H9 (cell line): ENCODE measurements around the gene GDPGP1. TPM values are rescaled to one million over a fixed set of nuclear protein-coding genes. Genes with fewer than 3 reads are reported as not detected.

ENCODE experiments used
- DNase-seq: peaks from one replicate; pipeline ENCODE4 v3.0.0-alpha.2; 2017
- H2AFZ ChIP-seq: one replicate; pipeline ENCODE4 v1.6.1; 2013; ENCODE audit warnings: mild to moderate bottlenecking, low read length, control low read depth, moderate library complexity
- H2AK5ac ChIP-seq: 2 replicates; pipeline ENCODE4 v1.6.1; 2013; ENCODE audit warnings: low read length, control low read depth, mixed read lengths; ENCODE audit not compliant: insufficient read length
- H2BK120ac ChIP-seq: one replicate; pipeline ENCODE4 v1.6.1; 2013; ENCODE audit warnings: low read depth, mild to moderate bottlenecking, low read length, control low read depth, inconsistent platforms; ENCODE audit not compliant: poor library complexity, severe bottlenecking
- H2BK12ac ChIP-seq: 2 replicates; pipeline ENCODE4 v1.6.1; 2013; ENCODE audit warnings: low read length, control low read depth, mixed read lengths, low read depth; ENCODE audit not compliant: insufficient read length
- H2BK15ac ChIP-seq: 2 replicates; pipeline ENCODE4 v1.6.1; 2013; ENCODE audit warnings: low read depth, low read length, control low read depth
- H2BK20ac ChIP-seq: one replicate; pipeline ENCODE4 v1.6.1; 2013; ENCODE audit warnings: low read depth, mild to moderate bottlenecking, low read length, control low read depth, inconsistent platforms; ENCODE audit not compliant: poor library complexity, severe bottlenecking
- H2BK5ac ChIP-seq: 2 replicates; pipeline ENCODE4 v1.6.1; 2013; ENCODE audit warnings: low read length, control low read depth, mixed read lengths; ENCODE audit not compliant: insufficient read length
- H3K14ac ChIP-seq: 2 replicates; pipeline ENCODE4 v1.6.1; 2013; ENCODE audit warnings: low read length, control low read depth; ENCODE audit not compliant: insufficient read depth
- H3K18ac ChIP-seq: 2 replicates; pipeline ENCODE4 v1.6.1; 2013; ENCODE audit warnings: low read depth, mild to moderate bottlenecking, mixed read lengths, low read length, control low read depth; ENCODE audit not compliant: insufficient read length
- H3K23ac ChIP-seq: 2 replicates; pipeline ENCODE4 v1.6.1; 2013; ENCODE audit warnings: low read length, control low read depth, mixed read lengths, low read depth; ENCODE audit not compliant: insufficient read length
- H3K23me2 ChIP-seq: 2 replicates; pipeline ENCODE4 v1.6.1; 2013; ENCODE audit warnings: low read depth, mild to moderate bottlenecking, mixed read lengths, low read length, control low read depth; ENCODE audit not compliant: insufficient read length, poor library complexity, severe bottlenecking
- H3K27ac ChIP-seq: 2 replicates; pipeline ENCODE4 v1.5.1; 2013; ENCODE audit warnings: low read length, control low read depth, mixed read lengths, low read depth; ENCODE audit not compliant: insufficient read length
- H3K27me3 ChIP-seq: 2 replicates; pipeline ENCODE4 v1.6.1; 2013; ENCODE audit warnings: low read length, control low read depth, inconsistent platforms; ENCODE audit not compliant: insufficient read depth
- H3K4ac ChIP-seq: 2 replicates; pipeline ENCODE4 v1.6.1; 2013; ENCODE audit warnings: low read depth, mild to moderate bottlenecking, control low read depth, inconsistent platforms, low read length, moderate library complexity
- H3K4me1 ChIP-seq: 2 replicates; pipeline ENCODE4 v1.6.1; 2013; ENCODE audit warnings: low read length, control low read depth, inconsistent platforms; ENCODE audit not compliant: insufficient read depth
- H3K4me2 ChIP-seq: 2 replicates; pipeline ENCODE4 v1.6.1; 2013; ENCODE audit warnings: low read length, control low read depth, mixed read lengths; ENCODE audit not compliant: insufficient read length, insufficient read depth
- H3K56ac ChIP-seq: 2 replicates; pipeline ENCODE4 v1.6.1; 2013; ENCODE audit warnings: low read depth, mild to moderate bottlenecking, mixed read lengths, low read length, control low read depth; ENCODE audit not compliant: insufficient read length
- H3K79me1 ChIP-seq: 2 replicates; pipeline ENCODE4 v1.6.1; 2013; ENCODE audit warnings: low read depth, mild to moderate bottlenecking, moderate library complexity, low read length, control low read depth, inconsistent platforms; ENCODE audit not compliant: insufficient read depth, poor library complexity, severe bottlenecking
- H3K79me2 ChIP-seq: 2 replicates; pipeline ENCODE4 v1.6.1; 2013; ENCODE audit warnings: low read length, control low read depth, inconsistent platforms; ENCODE audit not compliant: insufficient read depth
- H3K9ac ChIP-seq: 2 replicates; pipeline ENCODE4 v1.6.1; 2013; ENCODE audit warnings: low read length, control low read depth, mixed read lengths; ENCODE audit not compliant: insufficient read length; ENCODE audit errors: extremely low read depth
- H3K9me3 ChIP-seq: one replicate; pipeline ENCODE4 v1.6.1; 2013; ENCODE audit warnings: low read depth, low read length, inconsistent platforms; ENCODE audit not compliant: control insufficient read depth
- H3T11ph ChIP-seq: one replicate; pipeline ENCODE4 v1.6.1; 2013; ENCODE audit warnings: mild to moderate bottlenecking, low read length, control low read depth, inconsistent platforms
- H4K20me1 ChIP-seq: one replicate; pipeline ENCODE4 v1.6.1; 2013; ENCODE audit not compliant: control insufficient read depth, insufficient read length, insufficient read depth
- H4K5ac ChIP-seq: 2 replicates; pipeline ENCODE4 v1.6.1; 2013; ENCODE audit warnings: low read depth, mild to moderate bottlenecking, mixed read lengths, low read length, control low read depth; ENCODE audit not compliant: insufficient read length
- H4K8ac ChIP-seq: replicated peaks from 2 replicates; pipeline ENCODE4 v1.6.1; 2013; ENCODE audit warnings: low read length, control low read depth, mixed read lengths, low read depth; ENCODE audit not compliant: insufficient read length
- H4K91ac ChIP-seq: 2 replicates; pipeline ENCODE4 v1.6.1; 2013; ENCODE audit warnings: low read depth, mild to moderate bottlenecking, moderate library complexity, mixed read lengths, low read length, control low read depth; ENCODE audit not compliant: insufficient read length
- H3K27ac Mint-ChIP-seq, 3 experiments: 2 replicates in 2 of 3; 3 replicates in 1 of 3; pipeline ENCODE4 v1.8.0; 2020 to 2021; ENCODE audit warnings: mixed read lengths in 3 of 3, mild to moderate bottlenecking in 1 of 3, moderate library complexity in 1 of 3
- H3K27me3 Mint-ChIP-seq: 2 replicates; pipeline ENCODE4 v1.8.0; 2021; ENCODE audit warnings: low read depth, mild to moderate bottlenecking, moderate library complexity, mixed read lengths
- H3K36me3 Mint-ChIP-seq, 3 experiments: 2 replicates in 2 of 3; 3 replicates in 1 of 3; pipeline ENCODE4 v1.8.0; 2020 to 2021; ENCODE audit warnings: low read depth in 3 of 3, mixed read lengths in 3 of 3; ENCODE audit not compliant: insufficient read depth in 1 of 3
- H3K4me1 Mint-ChIP-seq, 2 experiments: 2 replicates each; pipeline ENCODE4 v1.8.0; 2020; ENCODE audit warnings: mixed read lengths in 2 of 2
- H3K4me3 Mint-ChIP-seq, 2 experiments: 2 replicates in 1 of 2; 3 replicates in 1 of 2; pipeline ENCODE4 v1.8.0; 2020 to 2021; ENCODE audit warnings: mild to moderate bottlenecking in 2 of 2, mixed read lengths in 2 of 2, moderate library complexity in 1 of 2
- H3K9me3 Mint-ChIP-seq, 2 experiments: 2 replicates in 1 of 2; 3 replicates in 1 of 2; pipeline ENCODE4 v1.8.0; 2020; ENCODE audit warnings: mild to moderate bottlenecking in 2 of 2, mixed read lengths in 2 of 2, moderate library complexity in 1 of 2
- CTCF ChIP-seq: fragments of 200-600 bp; sonication (generic); conservative IDR thresholded peaks from 3 replicates; pipeline ENCODE4 v1.8.0; 2021; ENCODE audit warnings: antibody characterized with exemption, mild to moderate bottlenecking
- WGBS: extraction: QIAGEN DNeasy Blood & Tissue Kit; methylation state at CpG from one replicate; pipeline ENCODE4 v1.1.7; 2013; ENCODE audit warnings: missing lambda C conversion rate, low lambda C conversion rate, mixed read lengths; ENCODE audit not compliant: insufficient read length; ENCODE audit errors: extremely low coverage; 5-methylcytosine and 5-hydroxymethylcytosine counted together
- total RNA-seq: library from RNA; stranded (reverse); gene quantifications from 2 replicates; pipeline ENCODE4 v1.2.1, GENCODE V29; 2021

The GDPGP1 gene
- total RNA-seq, 1 experiment from 2014 or later = 6.7 TPM

- Mint-ChIP-seq H3K9me3 (no peaks in the 10 kb centered on the region; a peak in 1 of 5 replicates), H3K27ac (peak overlapping the region in 2 of 3 experiments; percentile 24 to 61; a peak in 4 of 7 replicates), H3K36me3 (no peaks in the 10 kb centered on the region; a peak in 2 of 7 replicates), H3K27me3 (no peaks in the 10 kb centered on the region), H3K4me3 (no peak overlapping the region), H3K4me1 (peaks cover 9 to 15% of the 10 kb centered on the region in 2 experiments)
- Histone ChIP-seq H3K18ac (no peak overlapping the region), H2BK20ac (no peak overlapping the region), H3K14ac (no peak overlapping the region; the same call in 1 of the 2 replicates), H3K4me1 (no peaks in the 10 kb centered on the region), H3K9ac (no peak overlapping the region), H2BK5ac (no peak overlapping the region), H3K9me3 (no peaks in the 10 kb centered on the region), H3K27ac (no peak overlapping the region), H3K79me2 (no peaks in the 10 kb centered on the region), H3K4me2 (no peak overlapping the region), H2AK5ac (no peak overlapping the region), H4K8ac (no peak overlapping the region), H3K4ac (no peak overlapping the region), H2BK120ac (no peak overlapping the region), H3K27me3 (no peaks in the 10 kb centered on the region), H4K91ac (no peak overlapping the region), H3K23ac (no peak overlapping the region), H3K79me1 (no peaks in the 10 kb centered on the region), H3K23me2 (no peaks in the 10 kb centered on the region), H2BK15ac (no peak overlapping the region), H4K5ac (no peak overlapping the region), H4K20me1 (no peaks in the 10 kb centered on the region), H2AFZ (no peak overlapping the region), H2BK12ac (no peak overlapping the region), H3T11ph (no peak overlapping the region), H3K56ac (no peak overlapping the region)
- TF ChIP-seq CTCF = no peak
- no peak for DNase-seq
- no CpG with 5 or more reads among the region's 10 CpGs for WGBS
Measured at GRCh38 chr15:90190606-90191343, 43.2 kb upstream of the GDPGP1 start.
